Astrocyte (in vitro differentiated cells and primary cell): ENCODE measurements around the gene COL2A1. TPM values are rescaled to one million over a fixed set of nuclear protein-coding genes. Genes with fewer than 3 reads are reported as not detected.

ENCODE experiments used
- DNase-seq: peaks from one replicate; pipeline ENCODE4 v3.0.0-alpha.2; 2010; ENCODE audit warnings: low read depth
- FAIRE-seq: peaks from 2 replicates; lab custom pipeline; 2011; peaks lifted over from hg19 to GRCh38; lab: Jason Lieb, UNC
- H2AFZ ChIP-seq: 2 replicates; pipeline ENCODE4 v1.6.0; 2012; ENCODE audit warnings: low read depth, low read length, inconsistent platforms
- H3K27ac ChIP-seq: 2 replicates; pipeline ENCODE4 v1.5.1; 2011; ENCODE audit warnings: low read depth, low read length, inconsistent platforms
- H3K27me3 ChIP-seq: 2 replicates; pipeline ENCODE4 v1.6.0; 2011; ENCODE audit warnings: low read length, inconsistent platforms; ENCODE audit not compliant: insufficient read depth
- H3K36me3 ChIP-seq: 2 replicates; pipeline ENCODE4 v1.5.1; 2011; ENCODE audit warnings: low read length, inconsistent platforms; ENCODE audit not compliant: insufficient read depth
- H3K4me1 ChIP-seq: 2 replicates; pipeline ENCODE4 v1.5.1; 2011; ENCODE audit warnings: low read length, inconsistent platforms; ENCODE audit not compliant: insufficient read depth
- H3K4me2 ChIP-seq: 2 replicates; pipeline ENCODE4 v1.6.0; 2012; ENCODE audit warnings: low read length, inconsistent platforms
- H3K4me3 ChIP-seq: 2 replicates; pipeline ENCODE4 v1.5.1; 2011; ENCODE audit warnings: low read depth, mild to moderate bottlenecking, low read length, inconsistent platforms; ENCODE audit not compliant: insufficient read depth
- H3K79me2 ChIP-seq: 2 replicates; pipeline ENCODE4 v1.6.0; 2012; ENCODE audit warnings: mild to moderate bottlenecking, low read length, inconsistent platforms; ENCODE audit not compliant: insufficient read depth
- H3K9ac ChIP-seq: 2 replicates; pipeline ENCODE4 v1.6.0; 2012; ENCODE audit warnings: mild to moderate bottlenecking, low read length, inconsistent platforms
- H3K9me3 ChIP-seq: 2 replicates; pipeline ENCODE4 v1.5.1; 2012; ENCODE audit warnings: low read depth, mild to moderate bottlenecking, low read length, inconsistent platforms; ENCODE audit not compliant: insufficient read depth
- H4K20me1 ChIP-seq: 2 replicates; pipeline ENCODE4 v1.6.0; 2012; ENCODE audit warnings: low read length, inconsistent platforms; ENCODE audit not compliant: insufficient read depth
- H3K27ac Mint-ChIP-seq: one replicate; pipeline ENCODE4 v1.8.0; 2021; ENCODE audit warnings: mild to moderate bottlenecking, mixed read lengths; ENCODE audit not compliant: unreplicated experiment
- H3K27me3 Mint-ChIP-seq: one replicate; pipeline ENCODE4 v1.8.0; 2021; ENCODE audit warnings: low read depth, mixed read lengths; ENCODE audit not compliant: unreplicated experiment
- H3K36me3 Mint-ChIP-seq: one replicate; pipeline ENCODE4 v1.8.0; 2021; ENCODE audit warnings: low read depth, mixed read lengths; ENCODE audit not compliant: unreplicated experiment
- H3K4me1 Mint-ChIP-seq: one replicate; pipeline ENCODE4 v1.8.0; 2021; ENCODE audit warnings: low read depth, mixed read lengths; ENCODE audit not compliant: unreplicated experiment
- H3K4me3 Mint-ChIP-seq: one replicate; pipeline ENCODE4 v1.8.0; 2021; ENCODE audit warnings: mild to moderate bottlenecking, moderate library complexity, mixed read lengths; ENCODE audit not compliant: unreplicated experiment
- H3K9me3 Mint-ChIP-seq: one replicate; pipeline ENCODE4 v1.8.0; 2021; ENCODE audit warnings: mild to moderate bottlenecking, mixed read lengths; ENCODE audit not compliant: unreplicated experiment
- EZH2 ChIP-seq: IDR thresholded peaks from 2 replicates; pipeline ENCODE4 v1.6.1; 2012; ENCODE audit warnings: mild to moderate bottlenecking, low read length, inconsistent platforms; ENCODE audit not compliant: insufficient read depth
- total RNA-seq: library from RNA; stranded (reverse); gene quantifications from 2 replicates; pipeline ENCODE4 v1.2.1, GENCODE V29; 2021
- TF ChIP-seq, protein P1 (sequence below): IDR thresholded peaks from 2 replicates; pipeline ENCODE4 v1.5.1; 2011; ENCODE audit warnings: low read depth, mild to moderate bottlenecking, inconsistent platforms, low read length, moderate library complexity; ENCODE audit not compliant: insufficient read depth

The COL2A1 gene
- total RNA-seq, 1 donor from 2014 or later: 20.3 TPM

DNA sequence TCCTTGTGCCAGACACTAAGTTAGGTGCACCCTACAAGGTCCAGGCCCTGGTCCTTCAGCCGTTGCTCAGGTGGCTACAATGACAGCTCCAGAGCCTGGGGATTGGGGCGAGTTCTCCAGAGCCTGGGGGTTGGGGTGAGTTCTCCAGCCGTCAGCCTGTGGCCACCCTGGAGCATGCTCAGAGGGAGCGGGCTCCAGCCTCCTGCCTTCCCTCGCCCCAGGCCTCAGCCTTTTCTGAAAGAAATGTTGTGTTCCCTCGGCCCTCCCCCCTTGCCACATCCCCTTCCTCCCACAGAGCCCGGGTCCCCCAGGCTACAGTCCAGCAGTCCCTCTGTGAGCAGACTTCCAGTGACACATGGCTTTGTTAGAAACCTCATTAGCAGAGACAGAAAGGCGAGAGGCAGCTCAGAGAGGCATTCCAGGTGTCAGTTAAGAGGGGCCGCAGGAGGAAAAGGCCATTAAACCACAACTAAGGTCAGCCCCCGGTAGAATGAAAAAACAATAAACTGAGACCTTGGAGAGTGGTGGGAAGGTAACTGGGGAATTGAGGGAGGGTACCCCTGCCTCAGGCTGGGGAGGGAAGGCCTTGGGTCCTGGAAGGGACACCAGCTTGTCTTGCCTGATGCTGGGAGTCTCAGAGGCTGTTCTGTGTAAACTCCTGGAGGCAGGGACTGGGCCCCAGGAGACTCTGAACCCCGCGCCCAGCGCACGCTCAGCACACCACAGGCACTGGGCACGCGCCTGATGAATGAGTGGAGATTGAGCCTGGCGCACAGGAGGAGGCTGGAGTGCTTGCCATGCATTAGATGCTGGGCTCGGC is 23.1 kb upstream of the COL2A1 start:
- Histone ChIP-seq H4K20me1 (no peaks in the 10 kb centered on the region), H3K79me2 (no peaks in the 10 kb centered on the region), H3K4me2 (no peak overlapping the region), H3K36me3 (no peaks in the 10 kb centered on the region), H3K9ac (no peak overlapping the region), H3K4me3 (no peak overlapping the region), H2AFZ (no peak overlapping the region), H3K9me3 (no peaks in the 10 kb centered on the region), H3K27me3 (peaks cover 5% of the 10 kb centered on the region), H3K4me1 (no peaks in the 10 kb centered on the region), H3K27ac (no peak overlapping the region)
- Mint-ChIP-seq H3K9me3 (no peaks in the 10 kb centered on the region), H3K27ac (no peak overlapping the region), H3K36me3 (no peaks in the 10 kb centered on the region), H3K27me3 (peaks cover 14% of the 10 kb centered on the region), H3K4me1 (peaks cover 19% of the 10 kb centered on the region), H3K4me3 (no peak overlapping the region)
- TF ChIP-seq EZH2: no peak
- TF ChIP-seq, protein P1, sequence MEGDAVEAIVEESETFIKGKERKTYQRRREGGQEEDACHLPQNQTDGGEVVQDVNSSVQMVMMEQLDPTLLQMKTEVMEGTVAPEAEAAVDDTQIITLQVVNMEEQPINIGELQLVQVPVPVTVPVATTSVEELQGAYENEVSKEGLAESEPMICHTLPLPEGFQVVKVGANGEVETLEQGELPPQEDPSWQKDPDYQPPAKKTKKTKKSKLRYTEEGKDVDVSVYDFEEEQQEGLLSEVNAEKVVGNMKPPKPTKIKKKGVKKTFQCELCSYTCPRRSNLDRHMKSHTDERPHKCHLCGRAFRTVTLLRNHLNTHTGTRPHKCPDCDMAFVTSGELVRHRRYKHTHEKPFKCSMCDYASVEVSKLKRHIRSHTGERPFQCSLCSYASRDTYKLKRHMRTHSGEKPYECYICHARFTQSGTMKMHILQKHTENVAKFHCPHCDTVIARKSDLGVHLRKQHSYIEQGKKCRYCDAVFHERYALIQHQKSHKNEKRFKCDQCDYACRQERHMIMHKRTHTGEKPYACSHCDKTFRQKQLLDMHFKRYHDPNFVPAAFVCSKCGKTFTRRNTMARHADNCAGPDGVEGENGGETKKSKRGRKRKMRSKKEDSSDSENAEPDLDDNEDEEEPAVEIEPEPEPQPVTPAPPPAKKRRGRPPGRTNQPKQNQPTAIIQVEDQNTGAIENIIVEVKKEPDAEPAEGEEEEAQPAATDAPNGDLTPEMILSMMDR: no peak
- FAIRE-seq (no peak), DNase-seq (no peak)

DNA sequence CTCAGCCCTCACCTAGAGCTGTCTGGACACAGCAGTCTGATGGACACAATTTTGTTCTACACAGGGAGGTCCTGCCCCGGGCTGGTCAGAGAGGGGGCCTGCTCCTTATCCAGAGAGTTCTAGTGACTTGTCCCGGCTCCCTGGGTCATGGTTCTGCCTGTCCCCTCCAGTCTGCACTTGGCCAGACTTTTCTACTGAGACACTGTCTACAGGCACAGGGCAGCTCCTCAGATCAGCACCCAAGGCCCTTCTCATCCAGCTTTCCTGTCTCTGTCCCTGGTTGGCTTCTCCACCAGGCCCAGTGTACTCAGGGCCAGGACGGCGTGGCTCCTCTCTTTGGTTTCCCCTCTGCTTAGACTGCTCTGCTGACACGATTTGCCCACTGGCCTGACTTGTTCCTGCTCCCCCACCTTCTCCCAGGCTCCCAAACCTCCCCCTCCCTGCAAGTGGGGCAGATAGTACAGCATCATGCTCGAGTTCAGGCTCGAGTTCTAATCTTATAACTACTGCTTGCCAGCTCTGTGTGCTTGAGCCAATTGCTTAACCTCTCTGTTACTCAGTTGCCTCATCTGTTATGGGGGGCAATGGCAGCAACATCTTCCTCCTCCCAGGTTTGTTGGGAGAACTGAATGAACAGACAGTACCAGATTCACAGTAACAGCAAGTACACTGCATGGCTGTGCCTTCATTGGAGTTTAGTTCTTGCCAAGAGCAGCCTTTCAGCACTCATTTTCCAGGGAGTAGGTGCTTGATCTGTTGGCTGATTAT is 22.0 kb upstream of the COL2A1 start:
- Histone ChIP-seq H3K36me3 (no peaks in the 10 kb centered on the region), H2AFZ (no peak overlapping the region), H3K4me2 (no peak overlapping the region), H3K4me3 (no peak overlapping the region), H3K27ac (no peak overlapping the region), H4K20me1 (no peaks in the 10 kb centered on the region), H3K4me1 (no peaks in the 10 kb centered on the region), H3K9ac (no peak overlapping the region), H3K27me3 (peaks cover 7% of the 10 kb centered on the region), H3K79me2 (no peaks in the 10 kb centered on the region), H3K9me3 (no peaks in the 10 kb centered on the region)
- Mint-ChIP-seq H3K9me3 (no peaks in the 10 kb centered on the region), H3K4me3 (no peak overlapping the region), H3K36me3 (no peaks in the 10 kb centered on the region), H3K27me3 (peaks cover 17% of the 10 kb centered on the region), H3K27ac (no peak overlapping the region), H3K4me1 (peaks cover 19% of the 10 kb centered on the region)
- no peak for FAIRE-seq
- TF ChIP-seq, protein P1: no peak
- TF ChIP-seq EZH2: no peak
- no peak for DNase-seq
